Hippocampal formation (tissue), 2 donors: ENCODE data around the gene HM13.
"Not testable (repeated sequence)": the region's sequence is repeated elsewhere in the genome, so short reads cannot be mapped to it uniquely, and the experiment has no call there.

Source experiments
- DNase-seq, 2 donors: peaks; one replicate each; lab custom pipeline; 2025; lab: John Stamatoyannopoulos, UW

The HM13 gene

GRCh38 chr20:31514154-31515071, at the start of gene HM13:
TSS of gene HM13 (plus strand) at chr20:31514442. CDS start at chr20:31514552, 110 bp downstream.
- DNase-seq = peak; percentile 77 to 83

GRCh38 chr20:31470946-31471345, 43.3 kb upstream of the HM13 start:
- not testable (repeated sequence) for DNase-seq

- no peak for DNase-seq
Measured at GRCh38 chr20:31472395-31473330, 41.6 kb upstream of the HM13 start.

- no peak for DNase-seq
Measured at GRCh38 chr20:31473331-31474096, 40.7 kb upstream of the HM13 start.

GRCh38 chr20:31474097-31474436, 40.2 kb upstream of the HM13 start:
- no peak for DNase-seq

- no peak for DNase-seq
Measured at GRCh38 chr20:31474758-31475427, 39.3 kb upstream of the HM13 start, which contains the start of the genes DEFB124 and REM1. TSS of gene DEFB124 (minus strand) at chr20:31475127. CDS start at chr20:31473013, 2,114 bp downstream. TSS of gene REM1 (plus strand) at chr20:31475288. CDS start at chr20:31476446, 1,158 bp downstream.

GRCh38 chr20:31475472-31476293, 38.6 kb upstream of the HM13 start:
- DNase-seq = no peak

- no peak for DNase-seq
Measured at GRCh38 chr20:31476294-31476585, 38.0 kb upstream of the HM13 start.

- no peak for DNase-seq
Measured at GRCh38 chr20:31476643-31477215, 37.5 kb upstream of the HM13 start.

- DNase-seq = no peak
Measured at GRCh38 chr20:31484001-31484400, 30.2 kb upstream of the HM13 start.

GRCh38 chr20:31485450-31486339, 28.5 kb upstream of the HM13 start:
- no peak for DNase-seq

- no peak for DNase-seq
Measured at GRCh38 chr20:31488115-31488514, 26.1 kb upstream of the HM13 start.

GRCh38 chr20:31489152-31489551, 25.1 kb upstream of the HM13 start:
- no peak for DNase-seq

GRCh38 chr20:31490752-31491151, 23.5 kb upstream of the HM13 start:
- DNase-seq = no peak

GRCh38 chr20:31494131-31494530, 20.1 kb upstream of the HM13 start:
- DNase-seq = no peak

GRCh38 chr20:31496761-31497295, 17.4 kb upstream of the HM13 start:
- no peak for DNase-seq

- DNase-seq = no peak
Measured at GRCh38 chr20:31497838-31498540, 16.3 kb upstream of the HM13 start.

- no peak for DNase-seq
Measured at GRCh38 chr20:31500527-31500926, 13.7 kb upstream of the HM13 start.
